Neural cell (in vitro differentiated cells): ENCODE results near the gene FYN. TPM values are rescaled to one million over a fixed set of nuclear protein-coding genes. Genes with fewer than 3 reads are reported as not detected.

Source experiments
- H2AFZ ChIP-seq: fragments of 200-600, 300-800 bp; sonication (generic), shearing (Covaris generic); 2 replicates; pipeline ENCODE4 v1.6.0; 2014; ENCODE audit warnings: low read depth, mild to moderate bottlenecking, antibody characterized with exemption, low read length, moderate library complexity
- H3F3A ChIP-seq: fragments of 200-600 bp; shearing (Covaris generic); 2 replicates; pipeline ENCODE4 v1.6.1; 2016; ENCODE audit warnings: mild to moderate bottlenecking, moderate library complexity, mixed read lengths, antibody characterized with exemption, low read length; ENCODE audit not compliant: insufficient read depth, poor library complexity, severe bottlenecking
- H3K27ac ChIP-seq: fragments of 200-600, 300-800 bp; sonication (generic), shearing (Covaris generic); 2 replicates; pipeline ENCODE4 v1.5.1; 2014; ENCODE audit warnings: mild to moderate bottlenecking, low read length, moderate library complexity
- H3K27me3 ChIP-seq: fragments of 300-800, 200-600 bp; sonication (generic), shearing (Covaris generic); 2 replicates; pipeline ENCODE4 v1.6.0; 2014; ENCODE audit warnings: mild to moderate bottlenecking, low read depth, low read length, moderate library complexity; ENCODE audit not compliant: insufficient read depth
- H3K36me3 ChIP-seq: fragments of 300-800, 200-600 bp; sonication (generic), shearing (Covaris generic); 2 replicates; pipeline ENCODE4 v1.5.1; 2014; ENCODE audit warnings: mild to moderate bottlenecking, antibody characterized with exemption, low read length, moderate library complexity; ENCODE audit not compliant: insufficient read depth
- H3K4me2 ChIP-seq: fragments of 300-800, 200-600 bp; sonication (generic), shearing (Covaris generic); 2 replicates; pipeline ENCODE4 v1.6.0; 2014; ENCODE audit warnings: mild to moderate bottlenecking, low read length
- H3K4me3 ChIP-seq: fragments of 300-800, 200-600 bp; sonication (generic), shearing (Covaris generic); 2 replicates; pipeline ENCODE4 v1.5.1; 2014; ENCODE audit warnings: mild to moderate bottlenecking, low read length, moderate library complexity
- H3K79me2 ChIP-seq: fragments of 200-600 bp; shearing (Covaris generic); replicated peaks from 2 replicates; pipeline ENCODE4 v1.6.0; 2014; ENCODE audit warnings: mild to moderate bottlenecking, low read length, moderate library complexity; ENCODE audit not compliant: insufficient read depth
- H3K9ac ChIP-seq: fragments of 300-800, 200-600 bp; sonication (generic), shearing (Covaris generic); 2 replicates; pipeline ENCODE4 v1.6.1; 2016; ENCODE audit warnings: mild to moderate bottlenecking, low read length, mixed read lengths
- H3K9me2 ChIP-seq: fragments of 200-600 bp; shearing (Covaris generic); 2 replicates; pipeline ENCODE4 v1.6.1; 2016; ENCODE audit warnings: mild to moderate bottlenecking, low read length, mixed read lengths; ENCODE audit not compliant: insufficient read depth
- H3K9me3 ChIP-seq: fragments of 200-600, 300-800 bp; sonication (generic), shearing (Covaris generic); 2 replicates; pipeline ENCODE4 v1.6.1; 2016; ENCODE audit warnings: mild to moderate bottlenecking, mixed run types, low read length, moderate library complexity, mixed read lengths
- H4K20me1 ChIP-seq: fragments of 200-600 bp; shearing (Covaris generic); 2 replicates; pipeline ENCODE4 v1.6.1; 2016; ENCODE audit warnings: mild to moderate bottlenecking, mixed run types; ENCODE audit not compliant: insufficient read depth
- EP300 ChIP-seq: fragments of 450-650 bp; conservative IDR thresholded peaks from 2 replicates; pipeline ENCODE4 v1.6.1; 2014; ENCODE audit warnings: antibody characterized with exemption, mild to moderate bottlenecking, moderate library complexity; ENCODE audit not compliant: poor library complexity, severe bottlenecking
- EZH2 ChIP-seq: fragments of 200-600, 300-800 bp; shearing (Covaris generic), sonication (generic); IDR thresholded peaks from 2 replicates; pipeline ENCODE4 v1.6.1; 2014; ENCODE audit warnings: antibody characterized with exemption, low read length, borderline replicate concordance, mild to moderate bottlenecking; ENCODE audit not compliant: insufficient read depth, poor library complexity, severe bottlenecking
- MXI1 ChIP-seq: fragments of 450-650 bp; conservative IDR thresholded peaks from 2 replicates; pipeline ENCODE4 v1.6.1; 2014; ENCODE audit warnings: antibody characterized with exemption, mild to moderate bottlenecking; ENCODE audit not compliant: poor library complexity, severe bottlenecking
- POLR2AphosphoS5 ChIP-seq: IDR thresholded peaks from 2 replicates; pipeline ENCODE4 v1.6.1; 2012
- RAD21 ChIP-seq: fragments of 450-650 bp; conservative IDR thresholded peaks from 2 replicates; pipeline ENCODE4 v1.6.1; 2014; ENCODE audit warnings: antibody characterized with exemption, mild to moderate bottlenecking, moderate library complexity
- REST ChIP-seq: IDR thresholded peaks from 2 replicates; pipeline ENCODE4 v1.6.1; 2012; ENCODE audit warnings: borderline replicate concordance
- SMC3 ChIP-seq: fragments of 450-650 bp; conservative IDR thresholded peaks from 2 replicates; pipeline ENCODE4 v1.6.1; 2014; ENCODE audit warnings: antibody characterized with exemption, mild to moderate bottlenecking, moderate library complexity; ENCODE audit not compliant: poor library complexity
- TAF1 ChIP-seq: IDR thresholded peaks from 2 replicates; pipeline ENCODE4 v1.6.1; 2012; ENCODE audit warnings: low read depth
- polyA plus RNA-seq: library from polyadenylated mRNA; depleted of rRNA; stranded (reverse); fragments of >200 nt; gene quantifications from 2 replicates; pipeline ENCODE4 v1.2.3, GENCODE V29; 2014
- TF ChIP-seq, protein P1 (sequence below): fragments of 450-650 bp; IDR thresholded peaks from 2 replicates; pipeline ENCODE4 v1.5.1; 2014; ENCODE audit warnings: antibody characterized with exemption, mild to moderate bottlenecking, moderate library complexity; ENCODE audit not compliant: poor library complexity, severe bottlenecking

Gene FYN
- polyA plus RNA-seq, 1 donor from 2014 or later, result 277 TPM

- H3K9me2 ChIP-seq, result no peaks in the 10 kb centered on the region
- no peak overlapping the region for H3K27ac ChIP-seq
- H3K9me3 ChIP-seq, result no peaks in the 10 kb centered on the region
- no peaks in the 10 kb centered on the region for H3F3A ChIP-seq
- no peak overlapping the region for H3K9ac ChIP-seq
- no peaks in the 10 kb centered on the region for H4K20me1 ChIP-seq
- no peaks in the 10 kb centered on the region for H3K36me3 ChIP-seq
- TF ChIP-seq EZH2 (no peak), SMC3 (no peak), MXI1 (no peak), POLR2AphosphoS5 (no peak), TAF1 (no peak), RAD21 (no peak), EP300 (no peak)
- TF ChIP-seq, protein P1, sequence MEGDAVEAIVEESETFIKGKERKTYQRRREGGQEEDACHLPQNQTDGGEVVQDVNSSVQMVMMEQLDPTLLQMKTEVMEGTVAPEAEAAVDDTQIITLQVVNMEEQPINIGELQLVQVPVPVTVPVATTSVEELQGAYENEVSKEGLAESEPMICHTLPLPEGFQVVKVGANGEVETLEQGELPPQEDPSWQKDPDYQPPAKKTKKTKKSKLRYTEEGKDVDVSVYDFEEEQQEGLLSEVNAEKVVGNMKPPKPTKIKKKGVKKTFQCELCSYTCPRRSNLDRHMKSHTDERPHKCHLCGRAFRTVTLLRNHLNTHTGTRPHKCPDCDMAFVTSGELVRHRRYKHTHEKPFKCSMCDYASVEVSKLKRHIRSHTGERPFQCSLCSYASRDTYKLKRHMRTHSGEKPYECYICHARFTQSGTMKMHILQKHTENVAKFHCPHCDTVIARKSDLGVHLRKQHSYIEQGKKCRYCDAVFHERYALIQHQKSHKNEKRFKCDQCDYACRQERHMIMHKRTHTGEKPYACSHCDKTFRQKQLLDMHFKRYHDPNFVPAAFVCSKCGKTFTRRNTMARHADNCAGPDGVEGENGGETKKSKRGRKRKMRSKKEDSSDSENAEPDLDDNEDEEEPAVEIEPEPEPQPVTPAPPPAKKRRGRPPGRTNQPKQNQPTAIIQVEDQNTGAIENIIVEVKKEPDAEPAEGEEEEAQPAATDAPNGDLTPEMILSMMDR, result no peak
- no peak overlapping the region for H2AFZ ChIP-seq
- no peak overlapping the region for H3K4me2 ChIP-seq
- H3K4me3 ChIP-seq, result no peak overlapping the region
- no peaks in the 10 kb centered on the region for H3K27me3 ChIP-seq
- peaks cover 28% of the 10 kb centered on the region for H3K79me2 ChIP-seq
These were observed 88.8 kb downstream of the FYN start for GRCh38 chr6:111784433-111784832.

- H3K36me3 ChIP-seq, result peaks cover 4% of the 10 kb centered on the region
- no peaks in the 10 kb centered on the region for H3K9me3 ChIP-seq
- no peaks in the 10 kb centered on the region for H3K9me2 ChIP-seq
- H2AFZ ChIP-seq, result no peak overlapping the region
- H3K27me3 ChIP-seq, result no peaks in the 10 kb centered on the region
- no peaks in the 10 kb centered on the region for H3F3A ChIP-seq
- H3K9ac ChIP-seq, result no peak overlapping the region
- H3K4me2 ChIP-seq, result no peak overlapping the region
- peaks cover 20% of the 10 kb centered on the region for H3K79me2 ChIP-seq
- H4K20me1 ChIP-seq, result no peaks in the 10 kb centered on the region
- no peak overlapping the region for H3K4me3 ChIP-seq
- no peak overlapping the region for H3K27ac ChIP-seq
- TF ChIP-seq REST (no peak), EZH2 (no peak), MXI1 (no peak), POLR2AphosphoS5 (no peak), SMC3 (no peak)
- TF ChIP-seq, protein P1, result no peak
These were observed 90.3 kb downstream of the FYN start for GRCh38 chr6:111782887-111783466.
